HG02642 (cell line): ENCODE measurements around the gene PAK6.

Source experiments
- ATAC-seq: cut with Tn5 transposase; IDR thresholded peaks from one replicate; pipeline ENCODE4 v1.9.1; 2021; ENCODE audit warnings: mild to moderate bottlenecking; ENCODE audit not compliant: unreplicated experiment, poor library complexity

The PAK6 gene

DNA sequence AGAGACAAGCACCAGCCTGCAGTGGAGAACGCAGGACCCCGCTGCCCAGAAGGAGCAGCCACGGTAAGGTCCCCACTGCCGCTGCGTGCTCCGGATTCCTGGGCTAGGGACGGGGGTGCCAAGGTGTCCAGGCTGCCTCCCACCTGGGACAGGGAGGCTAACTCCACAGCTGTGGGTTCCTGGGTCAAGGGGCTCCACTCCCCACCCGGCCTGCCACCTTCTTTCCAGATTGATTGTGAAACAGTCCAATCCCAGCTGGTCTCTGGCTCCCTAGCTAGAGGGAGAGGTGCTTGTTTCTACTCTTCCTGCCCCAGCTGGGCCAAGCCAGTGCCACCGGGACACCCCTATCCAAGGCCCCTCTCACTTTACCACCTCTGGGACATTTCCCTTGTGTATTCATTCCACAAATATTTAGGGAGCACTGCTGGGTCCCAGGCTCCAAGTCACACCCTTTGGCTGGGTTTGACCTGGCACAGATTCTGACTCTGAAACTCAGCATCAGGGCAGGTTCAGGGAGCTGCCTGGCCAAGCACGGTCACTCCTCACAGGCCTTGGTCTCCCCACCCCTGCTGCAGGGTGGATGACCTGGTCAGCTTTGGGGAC, 1.9 kb downstream of the PAK6 start:
- no peak for ATAC-seq

DNA sequence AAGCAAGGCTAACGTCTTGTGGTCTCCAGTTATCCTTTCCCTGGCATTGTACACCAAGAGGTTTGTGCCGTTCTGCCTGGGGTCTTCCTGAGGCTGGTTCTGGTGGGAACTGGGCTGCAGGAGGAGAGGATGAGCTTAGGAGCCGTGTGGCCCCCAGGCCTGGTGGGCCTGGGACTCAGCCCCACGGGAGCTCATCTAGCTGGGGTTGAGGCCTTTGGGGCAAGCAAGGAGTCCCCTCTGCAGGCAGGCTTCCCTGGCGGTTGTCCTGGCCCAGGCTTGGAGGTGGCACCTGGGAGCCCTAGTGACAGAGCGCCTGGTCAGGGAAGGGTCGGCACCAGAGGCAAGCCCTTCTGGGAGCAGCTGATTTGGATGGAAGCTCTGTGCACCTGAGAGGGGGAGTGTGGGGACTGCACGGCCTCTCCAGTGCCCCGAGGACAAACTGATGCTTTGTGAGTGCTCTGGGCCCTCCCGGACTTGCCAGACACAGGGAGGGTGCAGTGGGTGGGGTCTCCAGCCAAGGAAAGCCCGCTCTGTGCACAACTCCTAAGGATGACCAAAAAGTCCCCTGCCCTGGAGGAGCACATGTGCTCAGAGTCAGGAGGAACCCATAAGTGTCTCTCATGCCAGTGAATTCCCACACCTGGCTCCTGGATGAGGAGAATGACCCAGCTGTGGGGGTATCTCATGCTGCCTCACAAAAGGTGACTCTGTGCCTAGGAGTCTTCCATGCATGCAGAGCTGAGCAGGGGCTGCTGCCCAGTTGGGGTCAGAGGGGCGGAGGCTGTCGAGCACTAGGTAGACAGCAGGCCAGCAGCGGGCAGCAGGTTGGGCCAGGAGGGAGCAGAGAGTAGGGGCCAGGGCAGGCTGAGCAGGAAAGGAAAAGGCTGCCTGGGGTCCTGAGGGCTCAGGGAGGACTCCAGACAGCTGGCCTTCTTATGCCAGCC, 2.7 kb downstream of the PAK6 start:
- no peak for ATAC-seq

DNA sequence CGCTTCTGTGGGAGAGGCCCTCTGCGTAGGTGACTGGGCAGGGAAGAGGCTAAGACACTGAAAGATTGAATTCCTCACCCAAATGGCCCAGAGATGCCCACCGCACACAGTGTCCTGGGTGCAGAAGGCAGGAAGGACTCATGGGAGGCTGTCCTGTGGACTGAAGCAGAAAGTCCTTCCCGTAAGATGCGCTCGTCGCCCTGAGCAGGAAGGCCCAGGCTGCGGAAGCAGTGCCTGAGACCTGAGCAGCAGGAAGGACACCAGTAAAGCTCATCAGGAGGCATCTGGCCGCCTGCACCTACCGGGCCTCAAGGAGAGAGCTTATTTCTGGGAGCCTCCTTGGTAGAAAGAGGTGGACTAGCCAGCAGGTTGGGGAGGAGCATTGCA, 3.3 kb downstream of the PAK6 start:
- ATAC-seq, result no peak

- no peak for ATAC-seq
Measured at GRCh38 chr15:40242601-40243000, 3.7 kb downstream of the PAK6 start.

GRCh38 chr15:40243126-40243810, 4.4 kb downstream of the PAK6 start:
- no peak for ATAC-seq

DNA sequence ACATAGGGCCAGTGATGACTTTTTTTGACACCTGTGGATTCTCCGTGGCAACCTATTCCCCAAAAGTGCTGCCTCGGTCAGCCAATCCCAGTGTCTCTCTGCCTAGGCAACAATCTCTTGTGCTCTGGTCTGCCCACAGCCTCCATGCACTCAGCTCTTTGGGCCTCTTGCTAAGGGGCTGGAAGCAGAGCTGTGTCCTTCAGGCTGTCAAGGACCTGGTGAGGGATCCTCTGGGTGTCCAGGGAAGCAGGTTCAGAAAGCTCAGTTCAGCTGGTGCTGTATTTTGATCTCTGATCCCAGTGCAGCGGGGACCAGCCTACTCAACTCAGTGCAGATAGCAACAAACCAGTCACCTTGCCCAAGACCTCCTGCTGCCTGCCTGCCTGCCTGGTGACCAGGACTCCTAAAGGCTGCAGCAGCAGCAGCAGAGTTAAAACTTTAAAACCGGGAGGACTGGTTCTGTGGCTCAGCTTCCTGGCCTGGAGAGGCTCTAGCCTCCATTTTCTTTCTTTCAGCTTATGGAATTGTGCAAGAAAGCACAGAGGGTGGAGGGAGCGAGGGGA, 6.2 kb downstream of the PAK6 start:
- ATAC-seq, result no peak

- no peak for ATAC-seq
Measured at GRCh38 chr15:40245666-40246450, 7.0 kb downstream of the PAK6 start.

DNA sequence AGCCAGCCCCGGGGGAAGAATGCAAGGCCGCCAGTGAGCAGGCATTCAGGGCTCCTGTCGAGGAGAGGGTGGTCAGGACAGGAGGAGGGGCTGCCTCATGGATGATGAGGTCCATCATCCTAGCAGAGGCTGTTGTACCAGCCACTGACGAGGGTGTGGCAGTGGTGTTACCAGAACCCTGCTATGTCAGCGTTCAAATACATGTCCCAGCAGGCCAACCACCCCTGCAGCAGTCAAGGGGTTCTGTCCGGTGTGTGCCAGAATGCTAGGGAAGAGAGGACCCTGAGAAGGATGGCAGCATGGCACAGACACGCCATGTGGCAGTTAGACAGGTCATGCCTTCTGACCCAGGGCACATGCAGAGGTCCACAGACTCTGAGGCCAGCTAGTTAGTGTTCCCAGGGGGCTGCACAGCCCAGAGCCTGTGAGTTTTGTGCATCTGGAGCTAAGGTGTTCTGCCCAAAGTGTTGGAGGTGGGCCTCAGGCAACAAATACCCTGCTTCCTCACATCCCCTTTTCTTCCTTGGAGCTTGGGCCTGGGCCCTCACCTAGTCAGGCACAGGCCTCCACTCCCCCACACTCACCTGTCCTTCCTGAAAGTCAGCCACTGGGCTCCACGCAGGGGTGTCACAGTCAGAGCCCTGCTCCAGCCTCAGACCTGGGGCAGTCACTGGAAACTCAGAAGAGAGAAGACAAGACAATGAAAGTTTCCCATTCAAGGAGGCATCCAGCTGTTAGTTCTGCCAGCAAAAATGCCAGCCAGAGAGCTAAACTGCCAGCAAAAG, 7.8 kb downstream of the PAK6 start:
- no peak for ATAC-seq

GRCh38 chr15:40247406-40247971, 8.6 kb downstream of the PAK6 start:
- no peak for ATAC-seq

GRCh38 chr15:40248006-40248783, 9.3 kb downstream of the PAK6 start:
- no peak for ATAC-seq

DNA sequence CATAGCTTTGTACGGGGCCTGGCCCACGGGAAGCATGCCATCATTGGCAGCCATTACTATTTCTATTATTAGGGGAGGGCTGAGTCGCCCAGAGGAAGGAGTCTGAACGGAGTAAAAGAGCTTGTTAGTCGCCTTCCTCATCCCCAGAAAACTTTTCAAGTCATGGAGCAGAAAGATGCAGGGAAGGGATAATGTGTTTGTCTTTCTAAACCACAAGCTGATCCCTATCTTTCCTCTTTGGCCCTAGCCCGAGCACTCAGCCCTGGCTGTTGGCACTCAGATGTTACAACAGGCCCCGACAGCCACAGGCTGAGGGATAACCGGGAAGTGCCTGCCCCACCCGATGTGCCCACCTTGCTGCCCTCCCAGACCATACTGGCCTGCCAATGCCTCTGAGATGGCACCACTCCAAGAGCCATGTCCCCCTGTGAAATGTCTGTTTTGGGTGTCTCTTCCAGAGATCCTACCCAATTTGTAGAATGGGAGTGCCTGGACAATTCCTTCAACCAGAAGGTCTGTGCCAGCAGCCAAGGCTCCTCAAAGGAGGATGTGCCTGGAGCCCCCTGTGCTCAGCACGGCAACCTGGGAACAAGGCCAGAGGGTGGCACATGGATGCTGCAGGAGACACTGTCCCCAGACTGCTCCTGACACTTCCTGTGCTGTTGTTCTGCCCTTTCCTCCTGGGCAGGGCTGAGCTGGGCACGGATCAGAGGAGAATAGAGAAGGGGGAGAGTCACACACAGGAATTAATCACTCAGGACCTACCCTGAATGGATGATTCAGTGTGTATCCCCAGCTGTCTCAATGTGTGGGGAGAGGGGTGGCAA, 10.8 kb downstream of the PAK6 start:
- ATAC-seq, result no peak

GRCh38 chr15:40250304-40250656, 11.4 kb downstream of the PAK6 start:
- no peak for ATAC-seq

DNA sequence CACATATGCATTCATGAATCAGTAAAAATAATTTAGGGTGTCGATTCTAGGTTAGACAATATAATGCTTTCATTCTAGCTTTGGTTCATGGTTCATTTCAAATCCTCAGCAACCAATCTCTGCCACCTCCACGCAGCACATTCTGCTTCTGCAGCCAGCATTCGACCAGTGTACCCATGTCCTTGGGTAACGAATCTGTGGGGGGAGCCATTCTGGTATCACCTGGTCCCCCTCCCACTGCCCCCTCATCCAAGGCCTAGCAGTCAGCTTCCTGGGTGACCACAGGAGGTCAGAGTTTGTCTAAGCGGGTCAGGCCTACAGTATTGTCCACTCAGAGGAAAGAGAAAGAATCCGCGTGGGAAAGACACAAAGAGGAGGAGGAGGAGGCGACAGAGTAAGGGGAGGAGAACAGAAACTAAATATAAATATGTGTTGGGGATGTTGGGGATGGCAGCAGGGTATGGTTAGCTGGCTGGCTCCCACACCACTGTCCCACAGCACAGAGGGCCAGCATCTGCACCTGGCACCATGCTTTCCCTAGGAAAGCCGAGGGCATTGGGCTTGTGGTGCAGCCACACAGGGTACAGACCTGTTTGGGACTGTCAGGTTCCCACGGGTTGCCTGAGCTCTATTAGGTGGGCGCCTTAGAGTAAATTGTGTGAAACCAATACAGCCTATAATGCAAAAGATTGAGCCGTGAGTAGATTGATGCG, 12.1 kb downstream of the PAK6 start:
- ATAC-seq, result no peak

GRCh38 chr15:40251486-40252140, 12.8 kb downstream of the PAK6 start:
- ATAC-seq, result no peak

GRCh38 chr15:40252141-40252437, 13.2 kb downstream of the PAK6 start:
- no peak for ATAC-seq

GRCh38 chr15:40252438-40253166, 13.7 kb downstream of the PAK6 start:
- ATAC-seq, result no peak
